Transverse colon (tissue), 4 donors: Measurements from ENCODE around the gene NUMB. TPM values are rescaled to one million over a fixed set of nuclear protein-coding genes. Genes with fewer than 3 reads are reported as not detected.

Experiments
- DNase-seq: peaks from one replicate; pipeline ENCODE4 v3.0.0-alpha.2; 2019
- H3K27ac ChIP-seq, 4 donors: fragments of 200-600 bp; sonication (generic); 2 replicates each; pipeline ENCODE4 v1.5.1; 2016 to 2018; ENCODE audit warnings: inconsistent platforms in 4 of 4
- H3K27me3 ChIP-seq: fragments of 200-600 bp; sonication (generic); 2 replicates; pipeline ENCODE4 v1.5.1; 2017; ENCODE audit warnings: inconsistent platforms
- H3K36me3 ChIP-seq, 4 donors: fragments of 200-600 bp; sonication (generic); 2 replicates each; pipeline ENCODE4 v1.5.1; 2017 to 2019; ENCODE audit warnings: inconsistent platforms in 4 of 4
- H3K4me1 ChIP-seq, 4 donors: fragments of 200-600 bp; sonication (generic); 2 replicates each; pipeline ENCODE4 v1.5.1; 2017 to 2020; ENCODE audit warnings: inconsistent platforms in 4 of 4
- H3K4me3 ChIP-seq, 4 donors: fragments of 200-600 bp; sonication (generic); 1 replicate in 1 of 4; 2 replicates in 3 of 4; pipeline versions ENCODE4 v1.5.1 to v1.6.1; 2017 to 2019; ENCODE audit warnings: inconsistent platforms in 4 of 4
- H3K9me3 ChIP-seq, 2 donors: fragments of 200-600 bp; sonication (generic); 2 replicates each; pipeline ENCODE4 v1.5.1; 2017 to 2019; ENCODE audit warnings: inconsistent platforms in 2 of 2
- CTCF ChIP-seq, 5 experiments: fragments of 200-600 bp in 3 of 5; fragments of 450-650 bp in 2 of 5; sonication (generic) in 3 of 5; IDR thresholded peaks; 1 replicate in 2 of 5; 2 replicates in 3 of 5; pipeline ENCODE4 v1.5.1; 2016 to 2017; ENCODE audit warnings: antibody characterized with exemption in 5 of 5, inconsistent platforms in 3 of 5, mild to moderate bottlenecking in 2 of 5, moderate library complexity in 1 of 5
- EP300 ChIP-seq: sonication (generic); formaldehyde crosslinking; IDR thresholded peaks from one replicate; pipeline ENCODE4 v1.6.1; 2017; ENCODE audit warnings: antibody characterized with exemption, low read depth
- POLR2A ChIP-seq: fragments of 450-650 bp; IDR thresholded peaks from one replicate; pipeline ENCODE4 v1.6.1; 2016; ENCODE audit warnings: antibody characterized with exemption, mild to moderate bottlenecking, moderate library complexity
- POLR2AphosphoS5 ChIP-seq, 3 donors: sonication (generic); formaldehyde crosslinking; IDR thresholded peaks; one replicate each; pipeline ENCODE4 v1.6.1; 2016; ENCODE audit warnings: antibody characterized with exemption in 3 of 3
- WGBS, 2 donors: methylation state at CpG; one replicate each; pipeline ENCODE4 v1.1.5; 2018; ENCODE audit warnings: low coverage in 1 of 2; 5-methylcytosine and 5-hydroxymethylcytosine counted together
- in situ Hi-C, 4 donors: fragments of 200-750 bp; cut with MboI; loops; one replicate each; pipeline versions ENCODE4 v1.15.0 to v1.15.1; 2017; ENCODE audit warnings: low sequenced_read_pairs in 3 of 4, low pct_ligation_motif_present in 1 of 4, low pct_unique_long_range_greater_than_20kb in 1 of 4
- intact Hi-C: fragments of 100-400 bp; cut with DNase I; formaldehyde crosslinking; loops from one replicate; pipeline ENCODE4 v1.15.1; 2023; ENCODE audit warnings: low total_unique reads
- total RNA-seq, 4 donors: library from RNA; depleted of rRNA; stranded (reverse); fragments of >200 nt; gene quantifications; one replicate each; pipeline ENCODE4 v1.1.0, GENCODE V29; 2016

NUMB gene
- total RNA-seq, 4 donors from 2014 or later, result 64.7 to 117 (median 103) TPM

GRCh38 chr14:73339846-73340595 is 118.3 kb downstream of the NUMB start:
- whole genome bisulfite sequencing, 2 donors, result 86 to 94% methylated on average over 2 to 6 of the region's 6 CpGs
- DNase-seq, result no peak
- intact Hi-C loops, result no loop called here

DNA sequence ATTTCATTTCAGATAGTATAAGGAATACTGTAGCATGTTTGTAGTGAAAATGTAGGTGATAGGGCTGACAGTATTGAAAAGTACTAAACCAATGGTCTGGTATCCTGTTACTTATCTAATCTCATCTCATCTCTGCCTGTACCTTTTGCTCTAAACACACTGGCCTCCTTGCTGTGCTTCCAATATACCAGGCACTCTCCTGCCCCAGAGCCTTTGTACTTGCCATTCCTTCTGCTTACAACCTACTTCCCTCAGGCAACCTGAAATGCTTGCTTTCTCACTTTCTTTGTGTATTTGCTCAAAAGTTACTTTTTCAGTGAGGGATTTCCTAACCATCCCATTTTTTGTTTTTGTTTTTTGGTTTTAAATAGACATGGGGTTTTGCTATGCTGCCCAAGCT is 119.1 kb downstream of the NUMB start:
- TF ChIP-seq POLR2A (no peak), EP300 (no peak), CTCF (IDR thresholded peaks at IDR 0.05) (no peak), POLR2AphosphoS5 (IDR thresholded peaks at IDR 0.05) (no peak)
- intact Hi-C loops (no loop called here), in situ Hi-C loops (no loop called here)
- H3K27me3 ChIP-seq, result no peaks in the 10 kb centered on the region
- DNase-seq, result no peak
- H3K4me3 ChIP-seq, result no peak overlapping the region
- H3K9me3 ChIP-seq, result no peaks in the 10 kb centered on the region
- H3K27ac ChIP-seq, result no peak overlapping the region
- H3K4me1 ChIP-seq, result no peaks in the 10 kb centered on the region
- no peaks in the 10 kb centered on the region for H3K36me3 ChIP-seq

More at GRCh38 chr14:73339846-73340595, 118.3 kb downstream of the NUMB start:
- Histone ChIP-seq H3K36me3 (no peaks in the 10 kb centered on the region), H3K4me1 (no peaks in the 10 kb centered on the region), H3K4me3 (no peak overlapping the region), H3K27me3 (no peaks in the 10 kb centered on the region), H3K9me3 (no peaks in the 10 kb centered on the region), H3K27ac (no peak overlapping the region)
- in situ Hi-C loops, result no loop called here
- no peak for TF ChIP-seq POLR2AphosphoS5 (IDR thresholded peaks at IDR 0.05)

DNA sequence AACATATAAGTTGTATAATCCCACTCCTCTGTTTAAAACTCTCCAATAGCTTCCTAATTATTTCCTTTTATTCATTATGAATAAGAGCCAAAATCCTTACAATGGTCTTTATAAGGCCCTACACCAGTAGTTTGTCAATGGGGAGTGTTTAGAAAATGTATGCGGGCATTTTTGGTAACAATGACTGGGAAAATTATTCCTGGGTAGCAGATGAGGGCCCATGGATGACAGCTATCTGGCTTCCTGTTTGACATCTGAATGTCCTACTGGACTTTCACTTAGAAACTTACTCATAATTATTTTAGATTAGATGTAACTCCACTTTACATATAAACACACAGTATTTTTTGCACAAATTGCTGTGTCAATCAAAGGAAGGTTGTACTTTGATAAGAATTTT is 119.8 kb downstream of the NUMB start:
- H3K4me3 ChIP-seq, result no peak overlapping the region

GRCh38 chr14:73333031-73333430 is 125.3 kb downstream of the NUMB start:
- DNase-seq, result no peak
- in situ Hi-C loops, result no loop called here
- TF ChIP-seq POLR2A (no peak), CTCF (IDR thresholded peaks at IDR 0.05) (no peak), POLR2AphosphoS5 (IDR thresholded peaks at IDR 0.05) (no peak), EP300 (no peak)

More for the DNA sequence above, 119.8 kb downstream of the NUMB start:
- Histone ChIP-seq H3K27ac (no peak overlapping the region), H3K9me3 (no peaks in the 10 kb centered on the region), H3K4me1 (no peaks in the 10 kb centered on the region), H3K36me3 (peaks cover 0 to 1% (median 0%) of the 10 kb centered on the region in 4 donors), H3K27me3 (no peaks in the 10 kb centered on the region)
- in situ Hi-C loops (no loop called here), intact Hi-C loops (no loop called here)
- DNase-seq, result no peak
- 81 to 100% methylated on average over 1 of the region's 1 CpG for WGBS, 2 donors
- TF ChIP-seq EP300, result no peak
- TF ChIP-seq POLR2A, result no peak
- no peak for TF ChIP-seq POLR2AphosphoS5 (IDR thresholded peaks at IDR 0.05)
- no peak for TF ChIP-seq CTCF (IDR thresholded peaks at IDR 0.05)

More at GRCh38 chr14:73333031-73333430, 125.3 kb downstream of the NUMB start:
- H3K36me3 ChIP-seq, result peaks cover 0 to 1% (median 0%) of the 10 kb centered on the region in 4 donors
- intact Hi-C loops, result no loop called here
- H3K4me3 ChIP-seq, result no peak overlapping the region
- no peaks in the 10 kb centered on the region for H3K4me1 ChIP-seq
- H3K27ac ChIP-seq, result no peak overlapping the region
- no peaks in the 10 kb centered on the region for H3K9me3 ChIP-seq
- WGBS, 2 donors, result 98 to 100% methylated on average over 2 of the region's 2 CpGs
- no peaks in the 10 kb centered on the region for H3K27me3 ChIP-seq
